ENCODE measurements around the gene CDSN. TPM values are rescaled to one million over a fixed set of nuclear protein-coding genes. Genes with fewer than 3 reads are reported as not detected.

Gene CDSN
- total RNA-seq, 4 donors from 2014 or later: not detected

DNA sequence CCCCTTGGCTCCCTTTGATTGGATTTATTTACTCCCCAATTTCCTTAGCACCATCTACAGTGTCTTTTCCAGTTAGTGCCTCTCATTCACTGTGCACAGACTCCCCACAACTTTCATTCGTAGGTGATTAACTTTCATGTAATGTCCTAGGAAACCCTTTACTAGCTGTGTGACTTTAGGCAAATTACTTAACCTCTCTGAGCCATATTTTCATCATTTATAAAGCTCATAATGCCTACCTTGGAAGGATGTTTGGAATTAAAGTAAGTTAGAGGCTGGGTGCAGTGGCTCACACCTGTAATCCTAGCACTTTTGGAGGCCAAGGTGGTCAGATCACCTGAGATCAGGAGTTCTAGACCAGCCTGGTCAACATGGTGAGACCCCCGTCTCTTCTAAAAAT, 28.0 kb downstream of the CDSN start:
- TF ChIP-seq, protein P1, sequence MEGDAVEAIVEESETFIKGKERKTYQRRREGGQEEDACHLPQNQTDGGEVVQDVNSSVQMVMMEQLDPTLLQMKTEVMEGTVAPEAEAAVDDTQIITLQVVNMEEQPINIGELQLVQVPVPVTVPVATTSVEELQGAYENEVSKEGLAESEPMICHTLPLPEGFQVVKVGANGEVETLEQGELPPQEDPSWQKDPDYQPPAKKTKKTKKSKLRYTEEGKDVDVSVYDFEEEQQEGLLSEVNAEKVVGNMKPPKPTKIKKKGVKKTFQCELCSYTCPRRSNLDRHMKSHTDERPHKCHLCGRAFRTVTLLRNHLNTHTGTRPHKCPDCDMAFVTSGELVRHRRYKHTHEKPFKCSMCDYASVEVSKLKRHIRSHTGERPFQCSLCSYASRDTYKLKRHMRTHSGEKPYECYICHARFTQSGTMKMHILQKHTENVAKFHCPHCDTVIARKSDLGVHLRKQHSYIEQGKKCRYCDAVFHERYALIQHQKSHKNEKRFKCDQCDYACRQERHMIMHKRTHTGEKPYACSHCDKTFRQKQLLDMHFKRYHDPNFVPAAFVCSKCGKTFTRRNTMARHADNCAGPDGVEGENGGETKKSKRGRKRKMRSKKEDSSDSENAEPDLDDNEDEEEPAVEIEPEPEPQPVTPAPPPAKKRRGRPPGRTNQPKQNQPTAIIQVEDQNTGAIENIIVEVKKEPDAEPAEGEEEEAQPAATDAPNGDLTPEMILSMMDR (IDR thresholded peaks at IDR 0.05): no peak
- ATAC-seq (ENCODE audit: low FRiP score) (no peak), DNase-seq (ENCODE audit: low spot score) (no peak)

DNA sequence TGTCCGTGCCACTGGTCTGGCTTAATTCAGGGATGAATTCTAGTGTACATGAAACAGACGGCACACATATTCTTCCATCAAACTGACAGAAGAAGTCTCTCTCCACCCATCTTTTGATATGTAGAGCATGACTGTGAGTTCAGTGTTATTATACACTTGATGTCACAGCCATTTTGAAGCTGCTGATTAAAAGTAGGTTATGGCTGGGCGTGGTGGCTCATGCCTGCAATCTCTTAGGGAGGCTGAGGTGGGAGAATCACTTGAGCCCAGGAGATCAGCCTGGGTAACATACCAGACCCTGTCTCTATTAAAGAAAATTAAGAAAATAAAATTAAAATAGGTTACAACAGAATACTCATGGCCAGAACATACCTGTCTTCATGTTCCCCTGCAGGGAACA, 28.6 kb downstream of the CDSN start:
- TF ChIP-seq, protein P1 (IDR thresholded peaks at IDR 0.05): no peak
- DNase-seq (ENCODE audit: low spot score): no peak
- no peak for ATAC-seq (ENCODE audit: low FRiP score)

DNA sequence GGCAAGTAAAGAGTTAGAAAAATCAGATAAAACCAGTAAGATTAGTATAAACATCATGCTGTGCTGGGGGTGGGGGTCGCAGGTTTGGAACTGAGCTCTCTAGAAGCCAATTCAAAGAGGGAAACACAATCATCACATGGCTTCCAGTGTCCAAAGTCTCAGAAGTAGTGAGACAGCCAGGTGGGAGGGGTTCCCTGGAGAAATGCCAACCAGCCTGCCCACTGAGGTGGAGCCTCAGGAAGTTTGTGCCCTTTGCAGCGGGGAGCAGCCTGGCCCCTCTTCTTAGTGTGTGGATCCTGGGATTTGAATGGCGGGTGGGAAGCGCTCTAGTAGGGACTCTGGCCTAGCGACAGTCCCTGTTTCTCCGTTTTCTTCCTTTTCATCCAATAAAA, 29.3 kb downstream of the CDSN start:
- DNase-seq (ENCODE audit: low spot score) (no peak), ATAC-seq (ENCODE audit: low FRiP score) (no peak)
- TF ChIP-seq, protein P1 (IDR thresholded peaks at IDR 0.05): no peak

DNA sequence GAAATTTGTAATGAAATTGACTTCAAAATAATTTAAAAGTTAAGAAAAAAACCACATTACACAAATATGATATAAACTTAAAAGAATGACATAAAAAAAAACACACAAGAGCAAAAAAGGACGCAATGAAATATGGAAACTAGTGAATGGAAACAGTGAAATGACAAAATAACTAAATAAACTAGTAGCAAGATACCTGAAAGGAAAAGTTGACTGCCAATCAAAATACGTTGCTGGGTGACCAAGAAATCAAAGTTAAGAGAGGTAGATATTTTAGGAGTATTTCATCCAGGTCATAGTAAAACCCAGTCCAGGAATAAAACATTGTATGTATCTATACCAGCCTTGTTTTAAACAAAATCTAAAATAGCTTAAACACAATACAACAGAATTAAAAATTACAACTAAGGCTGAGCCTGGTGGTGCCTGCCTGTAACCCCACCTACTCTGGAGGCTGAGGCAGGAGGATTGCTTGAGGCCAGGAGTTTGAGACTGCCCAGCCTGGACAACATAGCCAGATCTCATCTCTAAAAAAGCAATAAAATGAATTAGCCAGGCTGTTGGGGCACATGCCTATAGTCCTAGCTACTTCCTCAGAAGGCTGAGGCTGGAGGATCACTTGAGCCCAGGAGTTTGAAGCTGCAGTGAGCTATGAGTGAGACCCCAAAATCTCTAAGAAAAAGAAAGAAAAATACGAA, 29.8 kb downstream of the CDSN start:
- DNase-seq (ENCODE audit: low spot score) (no peak), ATAC-seq (ENCODE audit: low FRiP score) (no peak)
- TF ChIP-seq, protein P1 (IDR thresholded peaks at IDR 0.05): no peak

DNA sequence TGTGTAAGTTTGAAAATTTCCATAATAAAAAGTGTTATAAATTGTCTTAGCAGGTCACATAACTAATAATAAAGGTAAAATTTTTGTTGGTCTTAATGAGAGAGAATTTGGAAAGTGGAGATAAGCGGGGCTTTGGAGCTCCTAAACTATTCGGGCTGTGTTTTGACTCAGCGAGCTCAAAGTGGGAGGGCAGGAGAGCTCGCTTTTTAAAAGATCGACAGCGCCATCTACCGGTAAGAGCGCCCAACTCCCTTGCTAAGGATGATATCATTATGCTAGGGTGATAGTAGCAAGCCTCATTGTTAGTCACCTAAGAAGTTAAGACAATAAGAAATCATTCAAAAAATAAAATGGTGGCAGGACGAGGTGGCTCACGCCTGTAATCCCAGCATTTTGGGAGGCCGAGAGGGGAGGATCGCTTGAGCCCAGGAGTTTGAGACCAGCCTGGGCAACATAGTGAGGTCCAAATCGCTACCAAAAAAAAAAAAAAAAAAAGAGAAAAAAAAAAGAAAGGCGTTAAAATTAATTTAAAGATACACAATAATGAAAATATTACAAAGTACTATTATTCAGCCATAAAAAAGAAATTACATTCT, 32.7 kb downstream of the CDSN start:
- ATAC-seq (ENCODE audit: low FRiP score) (peak; percentile 94), DNase-seq (ENCODE audit: low spot score) (peak; percentile 87)
- TF ChIP-seq, protein P1 (IDR thresholded peaks at IDR 0.05): peak in 1 of 3 donors; percentile 50

DNA sequence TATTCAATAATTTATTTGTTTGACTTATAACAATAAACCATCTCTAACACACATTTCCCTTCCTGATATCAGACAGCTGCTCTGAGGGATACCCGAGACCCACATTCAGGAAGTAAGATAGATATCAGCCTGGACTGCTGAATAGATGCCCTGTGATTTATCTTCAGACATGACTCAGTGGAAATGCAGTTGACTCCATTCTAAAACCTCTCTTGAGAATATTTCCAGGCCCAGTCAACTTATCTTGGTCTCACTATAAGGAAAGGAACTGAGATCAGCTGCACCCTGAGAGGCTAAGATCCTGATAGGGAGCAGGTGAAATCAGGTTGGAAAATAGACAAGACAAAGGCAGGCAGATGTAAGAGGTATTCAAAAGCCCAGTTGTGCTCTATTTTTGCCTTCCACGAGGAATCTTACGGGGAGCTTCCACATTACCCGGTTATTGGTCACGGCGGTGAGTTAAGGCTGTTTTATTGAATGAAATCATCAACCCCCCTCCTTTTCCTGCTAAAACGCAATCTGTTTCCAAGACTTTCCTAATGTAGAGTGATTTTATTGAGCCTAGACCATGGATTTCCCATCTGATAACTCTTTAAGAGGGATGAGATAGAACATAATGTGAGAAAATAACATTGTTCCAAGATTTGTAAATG, 33.3 kb downstream of the CDSN start:
- ATAC-seq (ENCODE audit: low FRiP score): no peak
- TF ChIP-seq, protein P1 (IDR thresholded peaks at IDR 0.05): no peak
- no peak for DNase-seq (ENCODE audit: low spot score)

Measured in omental fat pad (tissue), 4 donors.